LNCAP (cell line): ENCODE results near the gene C4orf46.

ENCODE experiments used
- CTCF ChIP-seq: fragments of 450-650 bp; IDR thresholded peaks from 2 replicates; pipeline ENCODE4 v1.5.1; 2017; ENCODE audit warnings: mild to moderate bottlenecking

C4orf46 gene

GRCh38 chr4:158636619-158637018, 35.1 kb downstream of the C4orf46 start:
- TF ChIP-seq CTCF: no peak

- no peak for TF ChIP-seq CTCF
Measured at GRCh38 chr4:158630893-158631292, 40.8 kb downstream of the C4orf46 start.

- no peak for TF ChIP-seq CTCF
Measured at GRCh38 chr4:158625544-158625943, 46.1 kb downstream of the C4orf46 start.

- TF ChIP-seq CTCF: peak; percentile 71
Measured at GRCh38 chr4:158624889-158625478, 46.7 kb downstream of the C4orf46 start.

- TF ChIP-seq CTCF: no peak
Measured at GRCh38 chr4:158622251-158622650, 49.4 kb downstream of the C4orf46 start.

GRCh38 chr4:158621729-158622128, 50.0 kb downstream of the C4orf46 start:
- no peak for TF ChIP-seq CTCF

GRCh38 chr4:158617956-158618355, 53.7 kb downstream of the C4orf46 start:
- TF ChIP-seq CTCF: no peak
